ENCODE measurements around the gene PTPMT1.
A peak's percentile ranks its signal among the peaks of the same experiment; 100 is the strongest.

The PTPMT1 gene

GRCh38 chr11:47586098-47586855, 20.9 kb downstream of the PTPMT1 start, which contains the start of gene FAM180B:
FAM180B (plus strand) TSS chr11:47586678; CDS start chr11:47586769, 91 bp downstream.
- DNase-seq, result no peak

DNA sequence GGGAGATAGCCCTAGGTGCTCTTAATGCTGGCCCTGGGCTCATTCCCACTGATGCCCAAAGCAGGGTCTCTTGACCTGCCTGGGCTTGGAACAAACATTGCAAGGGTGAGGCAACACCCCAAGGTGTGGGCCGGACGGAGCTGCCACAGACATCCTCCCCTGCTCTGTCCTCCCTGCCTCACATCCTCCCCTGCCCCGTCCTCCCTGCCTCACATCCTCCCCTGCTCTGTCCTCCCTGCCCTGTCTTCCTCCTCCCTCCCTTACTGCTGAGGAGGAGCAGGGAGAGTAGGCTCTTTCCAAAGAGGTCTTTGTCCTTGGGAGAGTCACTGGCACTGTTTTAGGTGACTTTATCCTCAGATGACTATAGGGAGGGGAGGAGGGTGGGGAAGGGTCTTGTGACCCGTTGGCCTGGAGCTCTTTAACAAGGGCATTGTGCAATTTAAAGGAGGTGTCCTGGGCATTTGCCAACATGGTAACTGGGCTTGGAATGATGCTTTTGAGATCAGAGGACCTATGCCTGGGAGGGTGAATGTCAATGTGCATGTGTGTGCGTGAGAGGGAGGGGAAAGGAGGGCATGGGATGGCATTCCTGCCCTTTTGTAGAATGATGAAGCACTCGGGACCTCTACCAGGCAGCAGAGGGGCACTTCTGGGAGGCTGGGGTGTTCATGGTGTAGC, 21.8 kb downstream of the PTPMT1 start:
- DNase-seq, result no peak

GRCh38 chr11:47587723-47588326, 22.4 kb downstream of the PTPMT1 start:
- no peak for DNase-seq

- no peak for DNase-seq
Measured at GRCh38 chr11:47589118-47589517, 23.7 kb downstream of the PTPMT1 start.

GRCh38 chr11:47589584-47589976, 24.2 kb downstream of the PTPMT1 start:
- no peak for DNase-seq

DNA sequence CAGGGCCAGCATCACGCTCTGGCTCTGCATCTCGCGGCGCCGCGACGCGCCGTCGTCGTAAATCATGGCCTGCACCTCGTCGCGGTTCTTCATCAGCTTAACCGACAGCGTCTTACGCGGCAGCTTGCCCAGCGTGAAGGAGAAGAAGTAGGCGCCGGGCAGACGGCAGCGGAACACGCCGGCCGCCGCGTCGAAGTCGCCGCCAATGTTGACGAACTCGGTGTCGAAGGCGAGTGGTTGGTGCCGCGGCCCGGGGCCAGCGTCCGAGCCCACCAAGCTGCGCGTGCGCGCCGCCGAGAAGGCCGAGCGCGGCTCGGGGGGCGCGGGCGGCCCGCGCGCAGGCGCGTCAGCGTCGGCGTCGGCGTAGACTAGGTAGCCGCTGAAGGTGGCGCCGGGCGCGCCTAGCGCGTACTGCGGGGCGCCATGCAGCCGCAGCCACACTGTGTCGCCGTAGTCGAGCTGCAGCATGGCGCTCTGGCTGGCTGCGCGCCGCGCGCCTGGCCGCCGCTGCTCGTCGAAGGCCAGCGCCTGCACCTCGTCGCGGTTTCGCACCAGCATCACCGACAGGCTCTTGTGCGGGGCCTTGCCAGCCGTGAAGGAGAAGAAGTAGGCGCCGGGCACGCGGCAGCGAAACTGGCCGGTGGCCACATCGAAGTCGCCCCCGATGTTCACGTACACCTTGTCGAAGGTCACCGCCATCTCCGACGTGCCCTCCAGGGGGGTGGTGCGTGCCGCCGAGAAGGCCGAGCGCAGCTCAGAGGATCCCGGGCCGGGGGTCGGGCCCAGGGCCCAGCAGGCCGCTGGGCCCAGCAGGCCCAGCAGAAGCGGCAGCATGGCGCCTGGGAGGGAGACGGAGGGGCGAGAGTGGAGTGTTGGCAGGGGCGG, 24.8 kb downstream of the PTPMT1 start:
- DNase-seq, result no peak

GRCh38 chr11:47591764-47592163, 26.4 kb downstream of the PTPMT1 start:
- DNase-seq, result no peak

- no peak for DNase-seq
Measured at GRCh38 chr11:47592251-47592650, 26.9 kb downstream of the PTPMT1 start.

- DNase-seq, result no peak
Measured at GRCh38 chr11:47592970-47593369, 27.6 kb downstream of the PTPMT1 start.

DNA sequence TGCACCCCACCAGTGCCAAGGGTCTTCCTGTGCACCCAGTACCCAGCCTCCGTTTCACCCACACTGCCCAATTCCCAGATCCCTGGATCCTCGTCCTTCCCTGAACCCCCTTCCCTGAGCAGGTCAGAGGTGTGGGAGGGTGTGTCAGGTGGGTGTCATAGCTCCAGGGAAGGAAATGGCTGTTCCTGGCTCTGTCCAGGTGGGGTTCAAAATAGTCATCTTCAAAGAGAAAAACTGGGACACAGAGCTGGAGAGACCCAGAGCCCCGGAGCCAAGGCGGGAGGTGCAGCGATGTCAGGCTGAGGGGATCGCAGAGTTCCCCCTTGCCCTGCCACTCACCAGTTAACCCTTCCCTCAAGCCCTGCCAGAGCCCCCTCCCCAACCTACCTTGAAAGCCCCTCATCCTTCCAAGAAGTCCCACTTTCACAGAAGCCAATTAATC, 28.1 kb downstream of the PTPMT1 start:
- DNase-seq, result no peak

DNA sequence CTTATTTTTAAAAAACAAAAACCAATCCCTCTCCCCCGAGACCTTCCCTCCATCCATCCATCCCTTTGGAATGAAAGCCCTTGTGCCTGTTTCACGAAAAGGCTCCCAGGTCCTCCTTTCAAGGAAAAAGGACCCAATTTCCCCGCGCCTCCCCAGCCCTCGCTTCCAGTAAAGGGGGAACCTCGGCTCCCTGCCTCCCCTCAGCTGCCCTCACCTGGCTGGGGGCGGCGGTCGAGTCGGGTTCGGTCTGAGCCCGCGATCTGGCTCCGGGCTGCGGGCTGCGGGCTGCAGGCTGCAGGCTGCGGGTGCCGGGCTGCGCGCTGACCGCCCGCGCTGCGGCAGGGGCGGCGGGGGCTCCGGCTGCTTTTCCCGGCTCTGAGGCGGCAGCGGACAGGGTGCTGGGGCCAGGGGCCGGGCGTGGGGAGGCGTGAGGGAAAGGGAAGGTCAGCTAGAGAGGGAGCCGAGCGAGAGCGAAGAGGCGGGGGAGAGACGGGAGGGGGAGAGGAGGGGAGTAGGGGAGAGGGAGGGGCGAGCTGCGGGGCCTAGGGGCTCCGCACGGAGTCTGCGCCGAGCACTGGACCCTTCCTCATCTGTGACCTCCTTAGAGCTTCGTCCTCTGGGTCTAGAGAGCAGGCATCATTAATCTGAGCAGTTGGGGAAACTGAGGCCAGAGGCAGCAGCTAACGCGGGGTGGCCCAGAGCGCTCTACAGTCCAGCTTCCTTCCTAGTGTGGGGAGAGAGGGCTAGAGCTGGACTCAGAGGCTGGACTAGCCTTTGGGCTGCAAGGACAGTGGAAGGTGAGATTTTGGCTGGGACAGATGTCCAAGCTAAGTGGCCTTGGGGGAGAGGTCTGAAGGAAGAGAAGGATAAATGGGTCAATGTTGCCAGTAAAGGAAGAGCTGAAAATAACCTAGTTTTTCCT, 28.8 kb downstream of the PTPMT1 start, which contains the start of gene C1QTNF4:
TSS of gene C1QTNF4 (minus strand) at position 478 of the 922 bp plus-strand sequence. CDS start 3,601 bp downstream, outside the sequence.
- DNase-seq, result peak; percentile 46

- DNase-seq, result no peak
Measured at GRCh38 chr11:47595029-47595428, 29.6 kb downstream of the PTPMT1 start.

DNA sequence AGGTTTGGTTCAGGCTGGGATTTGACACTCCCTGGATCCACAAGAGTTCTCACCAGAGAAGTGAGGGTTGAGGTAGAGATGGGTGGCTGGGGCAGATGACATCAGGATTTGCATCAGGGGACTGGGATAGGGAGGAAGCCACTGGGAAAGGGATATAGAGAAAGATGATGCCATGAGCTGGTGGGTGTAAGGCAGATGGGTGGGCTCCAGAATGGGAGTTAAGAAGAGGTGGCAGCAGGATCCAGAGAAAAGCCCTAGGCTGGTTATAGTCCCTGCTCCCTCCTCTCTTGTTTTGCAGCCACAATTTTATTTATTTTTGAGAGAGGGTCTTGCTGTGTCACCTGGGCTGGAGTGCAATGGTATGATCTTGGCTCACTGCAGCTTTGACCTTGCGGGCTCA, 30.6 kb downstream of the PTPMT1 start:
- no peak for DNase-seq

DNA sequence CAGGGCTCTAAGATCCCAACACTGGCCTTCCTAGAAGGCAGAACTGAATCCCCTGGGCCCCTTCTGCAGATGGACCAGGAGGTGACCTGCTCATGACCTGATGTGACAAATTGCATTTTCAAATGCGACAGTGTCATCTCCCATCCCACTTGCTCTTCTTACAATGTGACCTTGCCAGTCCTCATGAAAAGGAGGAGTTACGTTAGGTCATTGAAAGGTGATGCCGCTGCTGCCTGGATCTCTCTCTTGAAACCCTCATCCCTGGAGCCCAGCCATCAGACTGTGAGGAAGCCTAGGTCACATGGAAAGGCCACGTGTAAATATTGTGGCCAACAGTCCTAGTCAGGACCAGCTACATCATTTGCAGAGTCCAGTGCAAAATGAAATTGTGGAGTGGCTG, 34.5 kb downstream of the PTPMT1 start:
- DNase-seq, result no peak

- no peak for DNase-seq
Measured at GRCh38 chr11:47603295-47603694, 37.9 kb downstream of the PTPMT1 start.

DNA sequence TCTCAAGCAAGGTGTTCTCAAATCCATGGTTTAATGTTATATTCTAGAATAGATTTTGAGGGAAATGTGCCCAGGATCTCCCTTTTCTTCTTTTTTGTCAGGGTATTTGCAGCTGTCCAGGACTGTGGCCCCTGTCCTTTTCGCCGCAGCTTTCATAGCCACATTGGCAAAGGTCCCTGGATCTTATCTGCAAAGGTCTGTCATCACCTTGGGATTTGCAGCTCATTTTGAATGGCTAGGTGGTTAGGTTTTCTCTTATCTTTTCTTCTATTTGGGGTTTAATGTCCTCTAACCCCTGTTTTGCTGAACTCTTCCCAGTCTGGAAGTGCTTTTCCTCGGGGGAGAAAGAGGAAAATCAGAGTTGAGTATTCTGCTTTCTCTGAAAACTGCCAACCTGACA, 40.5 kb downstream of the PTPMT1 start:
- no peak for DNase-seq

- DNase-seq, result peak; percentile 16
Measured at GRCh38 chr11:47606731-47607130, 41.3 kb downstream of the PTPMT1 start.

DNA sequence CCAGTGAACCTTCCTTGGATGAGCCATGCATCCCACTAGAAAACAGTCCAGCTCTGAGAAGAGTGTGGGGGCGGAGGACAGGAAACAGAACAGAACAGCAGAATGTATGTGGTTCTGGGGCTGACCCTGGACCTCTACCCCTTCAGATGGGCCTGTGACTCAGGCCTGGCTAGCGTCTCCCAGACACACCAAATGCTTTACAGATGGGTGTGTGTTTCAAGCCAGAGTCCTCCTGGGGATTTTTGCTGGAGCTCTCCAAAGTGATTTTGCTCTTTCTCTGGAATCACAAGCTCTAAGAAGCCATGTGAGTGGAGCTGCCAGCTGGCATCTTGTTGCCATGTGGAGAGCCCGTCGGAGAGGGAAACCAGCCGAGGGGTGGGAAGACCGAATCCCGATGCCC, 42.0 kb downstream of the PTPMT1 start:
- no peak for DNase-seq

GRCh38 chr11:47609675-47610074, 44.3 kb downstream of the PTPMT1 start:
- no peak for DNase-seq

- DNase-seq, result no peak
Measured at GRCh38 chr11:47611348-47611794, 46.0 kb downstream of the PTPMT1 start.

GRCh38 chr11:47615249-47615648, 49.9 kb downstream of the PTPMT1 start:
- DNase-seq, result no peak
